Measurements from ENCODE around the gene BMPER. TPM values are rescaled to one million over a fixed set of nuclear protein-coding genes. Genes with fewer than 3 reads are reported as not detected.

The BMPER gene
- total RNA-seq, 1 experiment from 2014 or later = 1.5 TPM

DNA sequence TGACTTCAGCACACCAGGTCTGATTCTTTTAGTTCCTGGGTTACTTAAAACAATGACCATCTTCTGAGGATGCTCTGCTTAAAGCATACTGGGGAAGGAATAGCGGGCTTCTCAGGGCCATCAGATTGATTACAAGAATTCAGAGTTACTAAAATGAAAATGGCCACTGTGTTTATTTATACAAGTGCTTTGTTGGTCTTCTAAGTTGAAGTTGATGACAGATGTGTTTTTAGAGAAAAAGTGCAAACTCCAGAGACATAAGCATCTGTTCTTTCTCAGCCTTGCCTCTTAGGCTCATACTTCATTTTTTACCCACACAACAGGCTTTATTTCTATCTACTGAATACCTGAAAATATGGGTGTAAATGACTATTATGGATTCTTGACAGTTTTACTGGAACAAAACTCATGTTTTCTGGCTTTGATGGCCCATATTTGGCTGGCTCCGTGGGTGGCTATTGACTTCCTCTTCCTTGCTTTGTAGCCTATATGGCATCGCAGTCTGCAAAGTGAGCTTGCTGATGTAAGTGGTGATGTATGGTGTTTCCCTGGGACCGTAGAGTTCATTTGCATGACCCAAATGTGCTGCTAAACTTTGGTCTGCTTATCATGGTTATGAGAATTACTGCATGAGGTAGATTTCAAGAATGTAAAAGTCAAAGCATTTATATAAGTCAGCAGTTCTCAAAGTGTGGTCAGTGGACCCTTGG is 121.3 kb downstream of the BMPER start:
- DNase-seq (ENCODE audit: low read depth) = no peak

DNA sequence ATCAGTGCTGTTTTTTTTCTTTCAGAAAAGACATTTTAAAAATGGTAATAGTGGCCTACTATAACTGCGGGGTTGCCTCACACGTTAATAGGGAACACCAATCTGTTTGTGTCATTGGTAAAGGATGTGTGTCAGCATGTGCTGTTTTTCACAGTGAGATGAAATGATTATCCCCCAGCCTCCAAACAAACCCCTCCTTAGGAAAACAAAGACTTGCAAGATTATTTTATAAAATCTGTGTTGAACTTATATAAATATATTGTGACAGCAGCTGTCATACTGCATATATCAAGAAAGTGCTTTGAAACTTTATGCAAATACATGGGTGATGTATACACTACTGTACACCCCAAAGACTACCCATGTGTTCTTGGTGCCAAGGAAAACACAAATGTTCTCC is 125.8 kb downstream of the BMPER start:
- no peak for DNase-seq (ENCODE audit: low read depth)

DNA sequence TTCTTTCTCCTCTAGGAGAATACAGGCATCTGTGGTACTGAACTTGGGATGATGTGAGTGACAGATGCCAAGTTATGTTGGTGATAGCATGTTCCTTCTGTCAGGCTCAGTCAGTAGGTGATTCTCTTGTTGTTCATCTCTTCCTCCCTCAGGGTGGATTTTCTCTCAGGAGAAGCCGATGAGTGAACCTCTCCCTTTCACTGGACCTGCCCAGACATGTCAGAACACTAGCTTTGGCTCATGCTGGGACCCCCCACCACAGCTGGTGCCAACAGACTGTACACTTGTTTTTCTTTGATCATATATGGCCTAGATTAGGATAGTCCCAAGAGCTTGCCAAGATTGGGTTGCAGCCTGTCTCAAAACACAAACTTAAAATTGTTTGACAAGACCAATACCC is 129.4 kb downstream of the BMPER start:
- no peak for DNase-seq (ENCODE audit: low read depth)

DNA sequence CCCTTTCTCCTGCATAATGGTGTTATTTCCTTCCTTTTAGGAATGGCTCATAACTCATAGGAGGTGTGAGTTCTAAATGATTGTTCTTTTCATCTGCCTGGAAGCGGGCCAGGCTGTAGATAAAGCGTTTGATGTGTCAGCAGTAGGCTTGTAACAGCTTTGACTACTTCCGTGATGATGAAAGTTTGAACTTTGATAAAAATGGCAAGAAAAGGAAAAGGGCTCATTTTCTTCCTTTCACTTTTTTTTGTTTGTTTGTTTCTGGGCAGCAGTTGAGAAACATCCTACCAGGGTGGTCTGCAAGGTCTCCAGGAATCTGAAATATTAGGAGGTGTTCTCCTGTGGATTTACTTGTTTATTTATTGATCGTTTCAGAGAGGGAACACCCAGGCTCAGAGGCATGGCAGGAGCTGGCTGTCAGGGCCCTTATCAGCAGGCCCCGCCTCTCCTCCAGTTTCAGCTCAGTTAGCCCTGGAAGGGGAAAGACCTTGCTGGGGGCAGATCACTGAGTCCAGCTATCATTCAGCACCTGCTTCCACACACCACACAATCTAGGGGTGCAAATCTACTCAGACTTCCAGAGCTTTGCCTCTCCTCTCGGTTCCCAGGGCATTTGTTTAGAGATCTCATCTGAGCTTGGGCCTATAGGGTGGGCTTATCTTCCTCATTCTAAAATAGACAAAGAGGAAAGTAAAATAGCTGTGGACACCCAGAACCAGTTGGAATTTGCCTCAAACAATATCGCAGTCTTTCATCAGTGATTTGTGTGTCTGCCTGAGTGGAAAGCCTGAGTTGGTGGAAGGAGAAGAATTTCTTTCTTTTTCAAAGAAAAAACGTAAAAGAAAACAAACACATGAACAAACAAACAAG is 130.9 kb downstream of the BMPER start:
- DNase-seq (ENCODE audit: low read depth) = peak; percentile 45

DNA sequence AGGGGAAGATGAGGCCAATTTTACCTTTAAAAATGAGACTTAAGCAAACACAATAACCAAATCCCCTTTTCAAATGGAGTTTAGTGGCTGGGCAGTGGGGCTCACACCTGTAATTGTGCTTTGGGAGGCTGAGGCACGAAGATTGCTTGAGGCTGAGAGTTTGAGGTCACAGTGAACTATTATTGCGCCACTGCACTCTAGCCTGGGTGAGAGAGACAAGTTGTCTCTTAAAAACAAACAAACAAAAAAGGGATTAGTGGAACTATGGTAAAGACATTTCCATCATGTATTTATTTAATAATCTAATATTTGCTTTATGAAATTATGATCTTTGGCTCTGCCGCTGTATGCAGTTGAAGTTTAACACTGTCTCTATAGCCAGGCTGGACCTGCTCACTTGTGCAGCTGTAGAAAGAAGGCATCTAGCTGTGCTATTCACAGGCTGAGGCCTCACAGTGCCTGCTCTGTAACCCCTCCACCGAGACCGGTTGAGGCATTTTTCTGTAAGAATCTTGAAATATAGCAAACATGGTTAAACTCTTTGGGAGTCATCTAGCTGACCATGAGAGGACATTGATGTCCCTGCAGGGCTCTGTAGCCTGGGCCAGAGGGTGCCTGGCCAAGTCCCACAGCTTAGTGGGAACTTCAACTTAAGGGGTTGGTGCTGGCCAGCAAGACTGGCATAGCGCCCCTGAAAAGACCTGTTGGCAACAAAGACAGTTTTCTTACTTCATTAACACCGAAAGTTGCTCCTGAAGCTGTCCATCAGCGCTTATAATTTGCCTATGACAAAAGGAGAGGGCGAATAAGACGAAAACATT is 131.8 kb downstream of the BMPER start:
- DNase-seq (ENCODE audit: low read depth) = no peak

DNA sequence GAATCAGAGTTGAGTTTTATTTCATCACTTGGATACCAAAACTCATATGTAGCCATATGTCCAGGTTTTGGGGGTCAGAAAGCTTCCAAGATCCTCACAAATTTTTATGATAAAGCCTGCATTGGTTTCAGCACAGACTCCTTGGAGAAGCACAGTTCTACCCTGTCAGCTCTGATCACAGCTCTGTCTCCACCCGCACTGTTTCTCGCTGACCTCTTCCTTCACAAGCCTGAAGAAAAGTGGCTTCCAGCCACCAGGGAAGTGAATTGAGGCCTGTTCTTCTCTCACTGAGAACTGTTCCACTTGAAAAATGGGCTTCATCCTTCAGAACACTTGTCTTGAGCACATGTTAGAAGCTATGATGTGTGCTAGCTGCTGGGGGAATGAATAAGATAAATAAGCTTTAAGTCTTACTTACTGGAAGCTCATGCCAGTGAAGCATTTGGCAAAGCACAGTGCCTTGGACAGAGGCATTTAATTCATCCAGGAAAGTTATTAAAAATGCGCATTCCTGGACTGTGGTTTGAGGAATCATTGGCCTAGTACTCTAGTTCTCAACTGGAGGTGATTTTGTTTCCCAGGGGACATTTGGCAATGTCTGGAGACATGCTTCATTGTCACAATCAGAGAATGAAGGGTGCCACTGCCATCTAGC is 133.6 kb downstream of the BMPER start:
- peak; percentile 30 for DNase-seq (ENCODE audit: low read depth)

DNA sequence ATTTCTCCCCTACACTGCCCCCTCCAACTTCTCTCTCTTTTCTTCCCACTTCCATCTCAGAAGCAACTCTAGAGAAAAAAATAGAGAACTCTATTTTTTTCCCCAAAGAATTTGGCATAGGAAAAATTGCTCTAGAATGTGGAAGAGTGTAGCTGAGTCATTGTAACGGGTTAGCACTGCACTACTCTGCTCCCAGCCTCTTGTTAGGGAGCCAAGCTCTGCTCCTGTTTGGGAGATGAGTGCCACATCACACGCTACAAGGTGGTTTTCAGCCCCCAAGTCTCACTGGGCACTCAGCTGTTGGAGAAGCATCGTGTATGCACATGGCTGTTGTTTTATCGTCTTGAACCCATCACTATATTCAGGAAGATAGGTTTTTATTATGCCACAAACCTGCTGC is 136.4 kb downstream of the BMPER start:
- peak; percentile 48 for DNase-seq (ENCODE audit: low read depth)

DNA sequence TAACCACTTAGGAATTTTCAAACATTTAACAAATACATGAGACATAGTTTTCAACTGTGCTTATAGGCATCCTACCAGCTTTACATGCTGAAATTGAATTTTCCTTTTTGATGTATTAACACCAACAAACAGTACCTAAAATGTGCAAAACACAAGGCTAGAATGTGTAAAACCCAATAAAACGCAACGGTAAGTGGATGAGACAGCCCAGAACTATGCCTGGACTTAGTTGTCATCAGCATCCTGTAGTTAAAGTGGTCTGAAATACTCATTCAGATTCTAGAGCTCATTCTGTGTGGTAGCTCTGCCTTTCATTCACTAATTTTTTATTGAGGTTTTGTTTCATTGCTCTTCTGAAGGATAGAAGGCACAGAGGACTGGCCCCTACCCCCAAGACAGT is 137.1 kb downstream of the BMPER start:
- DNase-seq (ENCODE audit: low read depth) = peak; percentile 63

DNA sequence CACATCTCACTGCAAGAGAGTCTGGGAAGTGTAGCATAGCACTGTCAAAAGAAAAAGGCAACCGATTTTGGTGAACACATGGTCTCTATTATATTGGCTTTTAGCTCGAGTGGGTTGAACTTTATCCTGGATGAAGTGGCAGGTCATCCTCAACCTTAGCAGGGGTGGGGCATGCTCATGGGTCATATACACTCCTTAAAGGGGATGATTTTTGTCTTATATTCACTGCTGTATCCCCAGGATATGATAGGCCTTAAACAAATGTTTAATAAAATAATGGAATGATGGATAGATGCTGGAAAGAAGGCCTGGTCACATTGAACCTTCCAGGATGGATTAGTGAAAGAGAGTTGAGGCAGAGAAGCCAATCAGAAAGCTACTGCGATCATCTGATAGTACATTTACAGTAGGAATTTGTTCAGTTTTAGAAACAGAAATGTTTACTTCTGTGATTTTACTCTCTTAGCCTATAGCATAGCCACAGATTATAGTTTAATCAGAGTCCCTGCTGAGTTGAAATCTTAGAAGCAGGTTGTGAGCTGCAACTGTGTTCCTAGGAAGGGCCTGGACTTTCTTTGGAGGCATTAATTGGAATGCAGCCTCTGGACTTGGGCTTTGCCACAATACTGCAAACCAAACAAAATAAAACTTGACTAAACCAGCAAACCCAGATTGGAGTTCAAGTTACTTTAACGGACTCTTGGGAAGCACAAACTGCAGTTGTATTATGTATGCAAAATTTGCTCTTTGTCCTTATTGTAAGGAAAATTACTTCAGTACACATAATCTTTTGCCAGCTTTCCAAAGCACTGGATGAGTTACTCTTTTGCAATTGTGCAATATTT is 138.3 kb downstream of the BMPER start:
- DNase-seq (ENCODE audit: low read depth) = no peak

DNA sequence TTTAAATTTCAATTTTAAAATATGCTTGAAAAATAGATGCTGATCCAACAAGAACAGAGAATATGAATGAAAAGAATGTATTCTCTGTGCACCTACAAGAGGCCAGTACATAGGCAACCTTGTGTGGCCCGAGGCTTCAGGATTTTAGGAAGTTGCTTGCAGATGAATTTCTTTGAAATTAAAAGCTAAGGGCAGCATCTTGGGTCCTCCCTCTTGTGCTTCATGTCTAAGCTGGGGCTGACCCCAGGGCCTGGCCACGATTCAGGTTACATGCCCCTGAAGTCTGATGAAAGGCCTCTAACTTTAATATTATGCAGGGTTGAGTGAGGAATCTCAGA is 138.9 kb downstream of the BMPER start:
- no peak for DNase-seq (ENCODE audit: low read depth)

DNA sequence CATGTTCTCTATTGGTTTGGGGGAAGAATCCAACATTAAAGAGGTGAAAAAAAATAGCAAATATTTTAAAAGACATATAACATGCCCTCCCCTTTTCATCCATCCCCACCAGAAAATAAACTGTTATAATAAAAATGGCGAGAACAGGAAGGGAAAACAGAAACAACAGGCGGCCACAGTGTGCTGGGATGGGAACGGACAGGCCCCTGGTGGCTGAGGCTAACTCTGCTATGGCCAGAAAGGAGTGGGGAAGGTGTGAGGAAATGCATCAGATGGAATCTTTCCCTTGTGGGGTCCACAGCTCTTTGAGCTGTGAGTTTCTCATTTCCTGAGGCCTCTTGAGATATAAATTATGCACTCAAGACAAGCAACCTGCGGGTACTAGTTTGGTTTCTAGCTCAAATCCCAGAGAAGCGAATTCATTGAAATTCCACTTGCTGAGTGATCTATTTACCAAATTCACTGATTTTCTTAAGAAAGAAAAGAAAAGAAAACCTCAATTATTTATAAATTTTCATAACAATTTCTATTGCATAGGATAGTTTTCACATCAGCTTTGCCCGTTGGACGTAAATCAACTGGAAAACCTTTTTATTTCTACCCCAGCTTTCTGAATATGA is 139.5 kb downstream of the BMPER start:
- no peak for DNase-seq (ENCODE audit: low read depth)

DNA sequence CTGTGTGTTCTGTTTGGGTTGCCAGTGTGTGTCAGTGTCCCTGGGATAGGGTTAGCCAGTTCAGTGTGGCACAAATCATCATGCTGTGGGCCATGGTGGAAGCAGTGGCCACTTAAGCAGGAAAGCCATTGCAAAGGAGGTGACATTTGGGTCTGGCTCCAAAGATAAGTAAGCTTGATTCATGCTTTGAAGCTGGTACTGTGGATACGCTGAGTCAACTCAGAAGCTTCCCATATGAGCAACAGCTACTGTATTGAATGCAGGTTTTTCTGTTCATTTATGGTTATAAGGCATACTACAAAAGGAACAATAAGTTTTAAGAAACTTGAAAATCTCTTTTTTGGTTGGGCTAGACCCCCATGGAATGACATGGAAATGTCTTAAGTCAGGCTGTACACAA is 143.1 kb downstream of the BMPER start:
- no peak for DNase-seq (ENCODE audit: low read depth)

DNA sequence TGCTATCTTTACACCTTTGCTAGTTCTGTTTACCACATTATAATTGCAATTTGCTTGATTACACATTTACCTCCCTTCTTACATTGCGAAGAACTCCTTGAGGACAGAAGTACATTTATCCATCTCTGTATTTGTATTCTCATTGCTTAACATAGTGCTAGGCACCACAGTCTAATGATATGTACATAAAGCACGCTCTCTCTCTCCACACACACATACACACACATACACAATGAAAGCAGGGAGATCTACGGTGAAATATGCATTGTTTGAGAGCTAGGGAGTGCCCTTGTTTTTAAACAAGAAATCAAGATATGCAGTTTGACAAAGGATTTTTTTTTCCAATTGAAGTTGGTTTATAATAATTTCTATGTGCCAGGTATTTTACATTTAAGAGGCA is 148.7 kb downstream of the BMPER start:
- DNase-seq (ENCODE audit: low read depth) = no peak

DNA sequence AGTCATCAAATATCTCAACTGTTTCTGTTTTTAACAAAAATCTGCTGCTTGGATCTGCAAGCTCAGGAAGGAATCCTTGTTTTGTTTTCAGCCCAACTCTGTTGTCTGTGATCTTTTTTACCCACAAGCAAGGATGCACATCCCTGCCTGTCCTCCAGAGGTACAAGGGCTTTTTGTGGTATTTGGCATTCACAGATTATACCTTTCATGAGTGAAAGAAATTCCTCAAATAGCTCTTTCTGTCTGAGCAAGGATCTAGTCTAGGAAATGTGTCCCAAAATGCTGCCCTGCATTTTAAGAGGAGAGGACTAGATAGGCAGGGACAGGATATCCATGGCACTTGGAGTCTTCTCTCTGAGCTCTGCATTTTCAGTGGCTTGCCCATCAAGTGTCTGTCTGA is 151.8 kb downstream of the BMPER start:
- no peak for DNase-seq (ENCODE audit: low read depth)

DNA sequence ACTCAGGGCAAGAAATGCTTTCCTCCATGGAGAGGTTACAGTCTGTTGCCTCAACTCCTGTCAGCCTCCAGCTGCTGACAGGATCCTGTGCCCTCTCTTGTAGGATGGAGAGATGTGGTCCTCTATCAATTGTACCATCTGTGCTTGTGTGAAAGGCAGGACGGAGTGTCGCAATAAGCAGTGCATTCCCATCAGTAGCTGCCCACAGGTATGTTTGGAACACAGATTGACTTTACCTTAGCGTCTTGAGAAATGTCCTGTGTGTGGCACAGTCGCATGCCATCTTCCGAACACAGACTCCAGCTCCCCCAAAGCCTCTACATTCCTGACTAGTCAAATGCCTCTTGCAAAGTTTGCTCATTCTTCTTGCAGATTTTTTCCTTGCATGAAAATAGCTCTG is 152.6 kb downstream of the BMPER start:
- DNase-seq (ENCODE audit: low read depth) = peak; percentile 18

DNA sequence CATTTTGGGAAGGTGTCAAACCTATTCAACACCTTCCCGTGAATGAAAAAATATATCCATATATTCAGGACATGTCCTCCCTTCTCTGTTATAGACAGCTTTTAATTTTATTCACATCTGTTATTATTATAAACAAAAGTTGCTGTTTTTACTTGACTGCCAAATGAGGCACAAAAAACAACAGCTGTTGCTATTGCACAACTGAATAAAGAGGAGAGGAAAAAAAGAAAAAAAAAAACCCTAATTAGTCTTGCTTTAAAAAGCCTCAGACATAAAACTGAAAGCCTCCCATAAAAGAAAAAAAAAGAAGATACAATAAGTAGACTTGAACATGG is 153.4 kb downstream of the BMPER start:
- DNase-seq (ENCODE audit: low read depth) = no peak

DNA sequence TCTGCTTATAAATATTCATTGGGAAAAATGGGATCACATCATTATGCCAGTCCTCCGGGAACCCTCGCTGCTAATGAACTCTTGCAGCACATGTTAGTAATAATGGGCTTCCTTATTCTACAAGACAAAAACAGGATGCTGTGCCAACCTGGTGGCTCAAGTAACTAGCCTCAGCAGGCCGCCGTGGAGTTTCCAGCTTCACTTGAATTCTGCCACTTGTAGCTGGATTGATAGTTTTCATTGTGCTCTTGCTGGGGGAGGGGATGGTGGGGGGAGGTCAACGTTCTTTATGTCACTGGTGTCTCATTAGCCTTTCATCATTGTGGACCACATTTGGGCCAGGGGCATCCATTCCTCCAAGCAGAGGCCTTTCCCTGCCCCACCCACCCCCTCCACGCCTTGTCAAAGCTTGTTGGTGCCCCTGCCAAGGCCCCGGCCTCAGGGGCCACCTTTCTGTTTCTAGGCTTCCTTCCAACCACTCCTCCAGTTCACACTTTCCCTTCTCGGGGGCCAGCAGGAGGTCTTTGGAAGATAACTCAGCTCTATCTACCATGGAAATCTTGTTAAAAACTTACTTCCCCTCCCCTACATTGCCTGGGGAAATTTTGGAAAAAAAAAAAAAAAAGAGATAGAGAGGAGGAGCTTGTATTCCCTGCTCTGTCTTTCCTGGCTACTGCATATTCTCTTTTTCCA is 153.9 kb downstream of the BMPER start:
- peak; percentile 47 for DNase-seq (ENCODE audit: low read depth)

DNA sequence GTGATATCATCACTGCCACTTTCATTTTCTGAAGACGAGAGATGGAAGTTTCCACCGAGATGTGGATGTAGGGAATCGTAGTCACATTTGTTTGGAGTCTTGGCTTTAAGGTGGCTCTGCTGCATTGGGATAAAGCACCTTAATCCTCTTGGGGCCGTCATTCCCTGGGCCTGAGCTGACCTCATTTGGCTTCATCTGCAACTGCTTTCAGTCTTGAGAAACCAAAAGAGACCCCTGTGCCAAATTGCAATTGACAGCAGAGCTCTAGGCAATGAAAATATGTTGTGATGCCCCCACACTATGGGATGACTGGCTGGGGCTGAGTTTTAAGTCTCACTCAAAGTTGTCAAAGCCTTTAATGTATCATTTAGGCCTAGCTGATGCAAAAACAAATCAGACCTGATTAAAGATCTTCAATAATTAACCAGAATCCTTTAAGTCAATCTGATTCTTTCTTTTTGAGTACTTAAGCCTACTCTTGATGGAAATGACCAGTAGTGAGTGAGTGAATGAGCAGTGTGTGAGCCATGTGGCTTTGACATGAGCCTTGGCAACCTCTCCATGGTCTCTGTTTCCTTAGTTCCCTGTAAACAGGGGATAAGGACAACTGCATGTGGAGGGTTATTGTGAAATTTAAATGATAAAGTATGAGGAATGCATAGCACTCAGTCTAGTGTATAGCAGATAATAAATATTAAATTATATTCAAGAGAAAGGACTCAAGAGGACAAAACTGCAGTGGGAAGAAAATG is 155.0 kb downstream of the BMPER start:
- DNase-seq (ENCODE audit: low read depth) = peak; percentile 71

DNA sequence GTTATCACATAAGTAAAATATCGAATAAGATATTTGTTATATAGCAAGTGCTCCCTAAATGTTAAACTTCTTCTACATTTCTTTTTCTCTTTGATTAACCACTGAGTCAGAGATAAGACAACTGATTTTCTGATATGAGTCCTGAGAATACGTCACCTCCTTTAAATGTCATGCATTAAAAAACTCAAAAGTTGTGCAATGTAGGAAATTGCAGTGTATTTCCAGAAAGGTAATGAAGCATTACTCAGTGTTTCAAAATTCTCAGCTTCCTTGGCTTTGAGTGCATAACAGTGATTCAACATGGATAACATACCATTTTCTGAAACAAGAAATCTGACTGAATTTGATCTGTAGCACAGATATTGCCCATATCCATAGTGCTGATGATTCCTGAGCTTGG is 155.8 kb downstream of the BMPER start:
- DNase-seq (ENCODE audit: low read depth) = peak; percentile 78

Measured in M059J (cell line).